Bronchial epithelial cell (primary cell): ENCODE data around the gene PRPH2. TPM values are rescaled to one million over a fixed set of nuclear protein-coding genes. Genes with fewer than 3 reads are reported as not detected.

Experiments used
- DNase-seq: peaks from one replicate; pipeline ENCODE4 v3.0.0-alpha.2; 2010; ENCODE audit warnings: low read depth
- FAIRE-seq: peaks from 2 replicates; lab custom pipeline; 2011; peaks lifted over from hg19 to GRCh38; lab: Jason Lieb, UNC
- H3K27me3 ChIP-seq: 2 replicates; pipeline ENCODE4 v1.5.1; 2011; ENCODE audit warnings: low read length; ENCODE audit not compliant: control insufficient read depth, insufficient read depth
- H3K36me3 ChIP-seq: 2 replicates; pipeline ENCODE4 v1.5.1; 2011; ENCODE audit warnings: low read length; ENCODE audit not compliant: control insufficient read depth, insufficient read depth
- H3K4me3 ChIP-seq: 2 replicates; pipeline ENCODE4 v1.5.1; 2011; ENCODE audit warnings: mild to moderate bottlenecking, low read depth, low read length, control low read depth
- total RNA-seq: library from RNA; depleted of rRNA; stranded (reverse); fragments of >200 nt; gene quantifications from 2 replicates; pipeline ENCODE4 v1.2.1, GENCODE V29; 2014
- TF ChIP-seq, protein P1 (sequence below): IDR thresholded peaks from 2 replicates; pipeline ENCODE4 v1.5.1; 2011; ENCODE audit warnings: mild to moderate bottlenecking, moderate library complexity, low read length, control low read depth, inconsistent platforms; ENCODE audit not compliant: insufficient read depth, severe bottlenecking

The PRPH2 gene
- total RNA-seq, 1 donor from 2014 or later: not detected

DNA sequence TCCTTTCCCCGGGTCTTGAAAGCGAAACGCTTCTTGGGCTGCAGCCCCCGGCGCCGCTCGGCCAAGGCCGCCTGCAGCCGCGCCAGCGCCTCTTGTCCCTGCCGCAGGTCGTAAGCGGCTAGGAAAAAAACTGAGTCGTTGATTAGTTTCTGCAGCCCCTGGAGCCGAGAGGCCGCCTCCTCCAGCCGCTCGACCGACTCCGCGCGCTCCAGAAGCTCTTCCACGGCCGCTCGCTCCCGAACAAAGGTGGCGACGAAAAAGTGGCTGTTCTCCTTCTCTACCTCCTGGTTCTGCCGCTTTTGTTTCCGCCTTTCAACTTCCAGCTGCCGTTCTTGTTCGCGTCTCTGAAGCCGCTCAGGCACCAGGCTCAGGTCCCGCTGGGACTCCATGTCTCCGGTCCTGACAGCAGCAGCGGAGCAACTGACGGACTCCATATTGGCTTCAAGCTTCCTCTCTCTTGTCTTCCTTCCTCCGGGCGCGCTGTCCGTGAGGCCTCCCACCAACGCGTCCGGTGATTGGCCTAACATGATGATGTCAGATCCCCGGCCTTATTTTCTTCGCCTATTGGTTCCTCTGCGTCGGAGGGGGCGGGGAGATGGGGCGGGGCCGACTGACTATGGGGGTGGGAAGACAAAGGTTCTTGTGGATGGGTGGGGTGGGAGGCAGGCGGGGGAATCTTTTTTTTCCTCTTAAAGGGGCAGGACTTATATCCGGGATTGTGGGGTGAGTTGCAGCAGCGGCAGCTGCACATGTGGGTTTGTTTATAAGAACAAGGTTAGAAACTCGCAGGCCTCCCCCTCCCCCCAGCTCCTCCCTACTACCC is 23.5 kb upstream of the PRPH2 start, which contains the start of gene TBCC:
Gene TBCC, minus strand, starts transcription at position 464 of the 823 bp plus-strand sequence. Its CDS starts 30 bp downstream, at position 434.
- no peaks in the 10 kb centered on the region for H3K36me3 ChIP-seq
- H3K27me3 ChIP-seq: no peaks in the 10 kb centered on the region
- peak within 1 kb of the TSS; percentile 59 for H3K4me3 ChIP-seq
- no peak for FAIRE-seq
- peak; percentile 92 for DNase-seq
- TF ChIP-seq, protein P1, sequence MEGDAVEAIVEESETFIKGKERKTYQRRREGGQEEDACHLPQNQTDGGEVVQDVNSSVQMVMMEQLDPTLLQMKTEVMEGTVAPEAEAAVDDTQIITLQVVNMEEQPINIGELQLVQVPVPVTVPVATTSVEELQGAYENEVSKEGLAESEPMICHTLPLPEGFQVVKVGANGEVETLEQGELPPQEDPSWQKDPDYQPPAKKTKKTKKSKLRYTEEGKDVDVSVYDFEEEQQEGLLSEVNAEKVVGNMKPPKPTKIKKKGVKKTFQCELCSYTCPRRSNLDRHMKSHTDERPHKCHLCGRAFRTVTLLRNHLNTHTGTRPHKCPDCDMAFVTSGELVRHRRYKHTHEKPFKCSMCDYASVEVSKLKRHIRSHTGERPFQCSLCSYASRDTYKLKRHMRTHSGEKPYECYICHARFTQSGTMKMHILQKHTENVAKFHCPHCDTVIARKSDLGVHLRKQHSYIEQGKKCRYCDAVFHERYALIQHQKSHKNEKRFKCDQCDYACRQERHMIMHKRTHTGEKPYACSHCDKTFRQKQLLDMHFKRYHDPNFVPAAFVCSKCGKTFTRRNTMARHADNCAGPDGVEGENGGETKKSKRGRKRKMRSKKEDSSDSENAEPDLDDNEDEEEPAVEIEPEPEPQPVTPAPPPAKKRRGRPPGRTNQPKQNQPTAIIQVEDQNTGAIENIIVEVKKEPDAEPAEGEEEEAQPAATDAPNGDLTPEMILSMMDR: no peak

DNA sequence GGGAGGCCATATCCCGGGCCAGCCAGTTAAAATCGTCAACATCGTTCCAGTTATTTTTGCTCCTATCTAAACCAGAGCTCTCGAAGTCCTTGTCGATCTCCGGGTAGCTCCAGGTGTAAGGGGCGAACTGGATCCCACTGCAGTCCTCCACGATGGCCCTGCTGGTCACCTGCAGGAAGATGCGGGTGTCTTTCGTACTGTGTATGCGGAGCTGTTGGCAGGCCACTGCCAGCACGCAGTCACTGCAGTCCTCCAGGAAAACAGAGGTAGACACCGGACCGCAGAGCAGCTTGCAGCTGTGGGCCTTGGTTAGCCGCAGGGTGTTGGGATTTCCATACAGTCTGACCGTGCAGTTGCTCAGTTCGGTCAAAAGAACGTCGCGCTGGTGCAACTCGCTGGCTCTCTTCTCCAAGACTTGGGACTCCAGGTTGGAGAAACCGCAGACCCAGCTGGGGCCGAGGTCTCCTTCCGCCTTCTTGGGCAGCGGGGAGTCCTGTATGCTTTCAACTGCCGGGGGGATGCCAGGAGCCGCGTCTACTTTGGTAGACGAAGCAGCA is 22.8 kb upstream of the PRPH2 start:
- FAIRE-seq (no peak), DNase-seq (no peak)
- H3K4me3 ChIP-seq: peak overlapping the region; percentile 59
- H3K27me3 ChIP-seq: no peaks in the 10 kb centered on the region
- TF ChIP-seq, protein P1: no peak
- H3K36me3 ChIP-seq: no peaks in the 10 kb centered on the region

DNA sequence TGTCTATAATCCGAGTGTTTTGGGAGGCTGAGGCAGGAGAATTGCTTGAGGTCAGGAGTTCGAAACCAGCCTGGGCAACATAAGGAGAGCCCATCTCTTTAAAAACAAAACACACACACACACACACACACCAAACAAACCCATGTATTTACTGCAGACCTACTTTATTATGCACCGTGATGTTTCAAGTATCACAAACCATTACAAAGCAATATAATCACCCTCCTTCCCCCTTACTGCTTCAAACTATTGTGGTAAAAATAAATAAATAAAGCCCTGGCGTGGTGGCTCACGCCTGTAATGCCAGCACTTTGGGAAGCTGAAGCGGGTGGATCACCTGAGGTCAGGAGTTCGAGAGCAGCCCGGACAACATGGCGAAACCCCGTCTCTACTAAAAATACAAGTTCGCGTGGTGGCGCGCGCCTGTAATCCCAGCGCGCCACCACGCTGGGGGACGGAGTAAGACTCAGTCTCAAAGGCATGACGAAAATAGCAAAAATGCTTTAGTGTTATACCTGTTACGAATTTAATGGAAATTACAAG is 22.0 kb upstream of the PRPH2 start:
- Histone ChIP-seq H3K36me3 (no peaks in the 10 kb centered on the region), H3K27me3 (no peaks in the 10 kb centered on the region), H3K4me3 (peak overlapping the region; percentile 59)
- FAIRE-seq: no peak
- TF ChIP-seq, protein P1: no peak
- no peak for DNase-seq

DNA sequence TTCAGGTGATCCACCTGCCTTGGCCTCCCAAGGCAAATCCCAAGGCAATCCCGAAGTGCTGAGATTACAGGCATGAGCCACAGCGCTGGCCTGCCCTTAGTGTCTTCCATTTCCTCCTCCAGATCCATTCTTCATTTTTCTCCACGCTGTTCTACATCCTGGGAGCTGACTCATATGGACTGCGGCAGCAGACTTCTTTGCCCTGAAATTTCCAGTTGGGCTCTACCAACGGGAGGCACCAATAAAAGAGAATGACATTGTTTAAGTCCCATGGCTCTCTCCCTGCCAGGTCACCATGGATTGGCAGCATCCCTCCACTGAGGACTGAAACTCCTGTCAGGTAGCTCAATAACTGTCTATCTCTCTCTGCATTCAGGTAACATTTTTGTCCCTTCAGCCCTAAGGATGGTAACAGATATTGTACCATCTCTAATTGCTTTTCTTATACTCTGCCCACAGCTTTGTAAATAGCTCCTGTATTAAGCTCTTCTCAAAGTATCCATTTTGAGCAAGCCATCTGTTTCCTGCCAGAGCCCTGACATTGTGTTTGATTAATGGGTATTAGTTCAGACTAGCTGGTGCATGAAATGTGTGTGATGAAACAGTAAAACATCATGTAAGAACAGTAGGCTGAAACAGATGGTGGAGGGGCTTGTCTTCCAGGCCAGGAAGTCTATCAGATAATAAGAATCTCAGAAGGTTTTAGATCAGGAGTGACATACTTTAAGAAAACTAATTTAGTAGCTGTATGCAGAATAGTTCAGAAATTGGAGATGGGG is 19.9 kb upstream of the PRPH2 start:
- DNase-seq: peak; percentile 65
- no peak overlapping the region for H3K4me3 ChIP-seq
- TF ChIP-seq, protein P1: no peak
- H3K36me3 ChIP-seq: no peaks in the 10 kb centered on the region
- no peak for FAIRE-seq
- no peaks in the 10 kb centered on the region for H3K27me3 ChIP-seq

DNA sequence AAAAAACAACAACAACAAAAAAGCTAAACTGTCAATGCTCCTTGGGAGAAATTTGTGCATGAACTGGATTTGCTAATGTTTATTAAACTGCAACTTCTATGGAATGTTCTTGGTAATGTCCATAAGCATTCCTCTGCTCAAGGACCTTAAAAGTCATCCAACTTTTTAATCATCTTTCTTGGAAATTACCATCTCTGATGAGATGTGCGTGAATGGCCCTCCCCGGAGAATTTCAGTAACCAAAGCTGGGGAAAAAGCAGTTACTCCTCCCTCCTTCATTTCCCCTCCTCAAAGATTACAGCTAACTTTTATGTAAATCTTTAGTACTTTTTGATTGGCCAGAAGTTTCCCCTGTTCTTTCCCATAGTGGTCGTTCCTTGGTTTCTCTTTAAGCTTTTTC is 18.3 kb upstream of the PRPH2 start:
- FAIRE-seq: no peak
- TF ChIP-seq, protein P1: no peak

More for the DNA sequence above, 18.3 kb upstream of the PRPH2 start:
- no peak for DNase-seq
- Histone ChIP-seq H3K4me3 (no peak overlapping the region), H3K27me3 (no peaks in the 10 kb centered on the region), H3K36me3 (no peaks in the 10 kb centered on the region)
